HepG2 (cell line): ENCODE measurements around the gene PCDH11Y.
"Not testable (repeated sequence)": the region's sequence is repeated elsewhere in the genome, so short reads cannot be mapped to it uniquely, and the experiment has no call there.

Source experiments
- POLR2A ChIP-seq, 2 experiments: IDR thresholded peaks; 2 replicates each; pipeline ENCODE4 v1.6.1; 2011; ENCODE audit warnings: low read depth in 2 of 2, low read length in 2 of 2, mild to moderate bottlenecking in 1 of 2, moderate library complexity in 1 of 2; ENCODE audit not compliant: insufficient read depth in 1 of 2
- RXRA ChIP-seq: sonication (generic); formaldehyde crosslinking; IDR thresholded peaks from 2 replicates; pipeline ENCODE4 v1.5.1; 2020; ENCODE audit warnings: missing genetic modification reagents
- ZNF263 ChIP-seq: sonication (generic); formaldehyde crosslinking; IDR thresholded peaks from 2 replicates; pipeline ENCODE4 v1.4.0; 2020; ENCODE audit warnings: missing genetic modification reagents
- TF ChIP-seq, protein P1 (sequence below): sonication (generic); formaldehyde crosslinking; IDR thresholded peaks from 2 replicates; pipeline ENCODE4 v1.5.0; 2020; ENCODE audit warnings: mild to moderate bottlenecking, missing genetic modification reagents

DNA sequence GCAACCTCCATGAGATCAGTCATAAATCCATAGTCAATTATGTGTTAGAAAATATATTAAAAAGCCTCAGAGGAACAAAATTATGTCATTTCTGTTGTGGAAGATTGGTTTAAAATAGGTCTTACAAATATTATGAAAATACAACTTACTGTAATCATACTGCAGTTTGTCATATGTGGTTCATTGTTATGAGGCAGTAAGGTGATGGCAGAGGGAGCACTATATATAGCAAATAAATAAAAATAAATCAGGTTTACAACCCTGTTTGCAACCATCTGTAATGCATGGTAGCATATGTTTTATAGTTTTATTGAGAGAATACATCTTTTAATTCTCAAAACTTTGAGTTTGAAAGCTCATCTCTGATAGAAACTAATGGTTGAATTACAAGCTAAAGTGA is 543.6 kb downstream of the PCDH11Y start:
- TF ChIP-seq RXRA (CRISPR knock-in tag); ZNF263 (CRISPR knock-in tag); POLR2A (IDR thresholded peaks at IDR 0.05; ENCODE audit: insufficient read depth in 1 of 2, low read depth in 2 of 2, low read length in 2 of 2): not testable (repeated sequence)
- TF ChIP-seq, protein P1, sequence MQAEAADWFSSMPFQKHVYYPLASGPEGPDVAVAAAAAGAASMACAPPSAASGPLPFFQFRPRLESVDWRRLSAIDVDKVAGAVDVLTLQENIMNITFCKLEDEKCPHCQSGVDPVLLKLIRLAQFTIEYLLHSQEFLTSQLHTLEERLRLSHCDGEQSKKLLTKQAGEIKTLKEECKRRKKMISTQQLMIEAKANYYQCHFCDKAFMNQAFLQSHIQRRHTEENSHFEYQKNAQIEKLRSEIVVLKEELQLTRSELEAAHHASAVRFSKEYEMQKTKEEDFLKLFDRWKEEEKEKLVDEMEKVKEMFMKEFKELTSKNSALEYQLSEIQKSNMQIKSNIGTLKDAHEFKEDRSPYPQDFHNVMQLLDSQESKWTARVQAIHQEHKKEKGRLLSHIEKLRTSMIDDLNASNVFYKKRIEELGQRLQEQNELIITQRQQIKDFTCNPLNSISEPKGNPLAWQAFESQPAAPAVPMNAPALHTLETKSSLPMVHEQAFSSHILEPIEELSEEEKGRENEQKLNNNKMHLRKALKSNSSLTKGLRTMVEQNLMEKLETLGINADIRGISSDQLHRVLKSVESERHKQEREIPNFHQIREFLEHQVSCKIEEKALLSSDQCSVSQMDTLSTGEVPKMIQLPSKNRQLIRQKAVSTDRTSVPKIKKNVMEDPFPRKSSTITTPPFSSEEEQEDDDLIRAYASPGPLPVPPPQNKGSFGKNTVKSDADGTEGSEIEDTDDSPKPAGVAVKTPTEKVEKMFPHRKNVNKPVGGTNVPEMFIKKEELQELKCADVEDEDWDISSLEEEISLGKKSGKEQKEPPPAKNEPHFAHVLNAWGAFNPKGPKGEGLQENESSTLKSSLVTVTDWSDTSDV: not testable (repeated sequence)
